ENCODE results near the gene ZMYM3.
"Not testable (repeated sequence)": the region's sequence is repeated elsewhere in the genome, so short reads cannot be mapped to it uniquely, and the experiment has no call there.

Gene ZMYM3

GRCh38 chrX:71254092-71254963 lies at the start of gene ZMYM3:
Gene ZMYM3, minus strand, starts transcription at chrX:71254140. Its CDS starts 885 bp downstream, at chrX:71253255.
- peak; percentile 77 for DNase-seq

GRCh38 chrX:71302461-71303213 lies 48.7 kb upstream of the ZMYM3 start:
- DNase-seq = no peak

- no peak for DNase-seq
These were observed 47.4 kb upstream of the ZMYM3 start, which contains the start of gene ITGB1BP2 for GRCh38 chrX:71301195-71301924. Gene ITGB1BP2, plus strand, starts transcription at chrX:71301750. Its CDS starts 57 bp downstream, at chrX:71301807.

- DNase-seq = not testable (repeated sequence)
These were observed 46.6 kb upstream of the ZMYM3 start for GRCh38 chrX:71300495-71300894.

- not testable (repeated sequence) for DNase-seq
These were observed 46.1 kb upstream of the ZMYM3 start for GRCh38 chrX:71300064-71300463.

GRCh38 chrX:71298119-71298518 lies 44.2 kb upstream of the ZMYM3 start:
- no peak for DNase-seq

GRCh38 chrX:71296806-71297205 lies 42.9 kb upstream of the ZMYM3 start:
- no peak for DNase-seq

GRCh38 chrX:71292669-71293365 lies 38.9 kb upstream of the ZMYM3 start:
- DNase-seq = no peak

- DNase-seq = no peak
These were observed 37.4 kb upstream of the ZMYM3 start for GRCh38 chrX:71291381-71291780.

GRCh38 chrX:71285929-71286328 lies 32.0 kb upstream of the ZMYM3 start:
- DNase-seq = no peak

- peak; percentile 73 for DNase-seq
These were observed 29.6 kb upstream of the ZMYM3 start, which contains the start of gene NONO for GRCh38 chrX:71283403-71284143. Gene NONO, plus strand, starts transcription at chrX:71283635. Its CDS starts 7,003 bp downstream, at chrX:71290638.

GRCh38 chrX:71282514-71283402 lies 28.8 kb upstream of the ZMYM3 start:
- DNase-seq = peak; percentile 39

GRCh38 chrX:71281300-71281699 lies 27.4 kb upstream of the ZMYM3 start:
- DNase-seq = not testable (repeated sequence)

- DNase-seq = not testable (repeated sequence)
These were observed 18.4 kb upstream of the ZMYM3 start for GRCh38 chrX:71272313-71272712.

GRCh38 chrX:71269801-71270395 lies 16.0 kb upstream of the ZMYM3 start:
- no peak for DNase-seq

- not testable (repeated sequence) for DNase-seq
These were observed 14.7 kb upstream of the ZMYM3 start for GRCh38 chrX:71268624-71269023.

GRCh38 chrX:71256856-71257255 lies 2.9 kb upstream of the ZMYM3 start:
- DNase-seq = no peak

- no peak for DNase-seq
These were observed 2.1 kb upstream of the ZMYM3 start for GRCh38 chrX:71256051-71256450.

GRCh38 chrX:71253253-71254091 lies 468 bp downstream of the ZMYM3 start:
- peak; percentile 13 for DNase-seq
